HepG2 (cell line): Measurements from ENCODE around the gene BCL2L1. TPM values are rescaled to one million over a fixed set of nuclear protein-coding genes. Genes with fewer than 3 reads are reported as not detected.

ENCODE experiments used
- ATAC-seq: fragments of 200-7000 bp; cut with Tn5 transposase; 3 replicates; pipeline ENCODE4 v1.9.1; 2020; ENCODE audit warnings: mild to moderate bottlenecking, moderate library complexity
- BruUV-seq: library from RNA; stranded (reverse); fragments of 400-500 nt; replicated peaks from 2 replicates; lab custom pipeline; 2021; lab: Mats Ljungman, UMichigan
- CTCF ChIA-PET: fragments of 300-600 bp; formaldehyde crosslinking; extraction: SDS; loops from one replicate; lab custom pipeline; 2021; ENCODE audit warnings: low total read pairs, inconsistent platforms, low intra/inter-chr PET ratio; lab: Yijun Ruan, JAX
- POLR2A ChIA-PET: fragments of 350-600 bp; sonication (Branson Sonifier 250); formaldehyde crosslinking; loops from one replicate; lab custom pipeline; 2020; ENCODE audit warnings: antibody characterized with exemption, inconsistent platforms; lab: Yijun Ruan, JAX
- DNase-seq: peaks from one replicate; pipeline ENCODE4 v3.0.0-alpha.2; 2015; ENCODE audit warnings: low spot score
- FAIRE-seq: peaks from 3 replicates; lab custom pipeline; 2011; peaks lifted over from hg19 to GRCh38; lab: Jason Lieb, UNC
- H2AFZ ChIP-seq: one replicate; pipeline ENCODE4 v1.6.1; 2011; ENCODE audit warnings: low read length, inconsistent platforms
- H3K27ac ChIP-seq: fragments of 300-600 bp; 3 replicates; pipeline ENCODE4 v1.8.0; 2011; ENCODE audit warnings: mixed run types, mild to moderate bottlenecking, mixed read lengths, low read length, inconsistent platforms; ENCODE audit not compliant: insufficient read depth; ENCODE audit errors: extremely low read length
- H3K27me3 ChIP-seq, 2 experiments: fragments of 200-600 bp in 1 of 2; 2 replicates in 1 of 2; 3 replicates in 1 of 2; pipeline versions ENCODE4 v1.6.0 to v1.8.0; 2011; ENCODE audit warnings: low read length in 2 of 2, mild to moderate bottlenecking in 2 of 2, moderate library complexity in 2 of 2, inconsistent platforms in 1 of 2; ENCODE audit not compliant: insufficient read depth in 2 of 2, control insufficient read depth in 1 of 2
- H3K36me3 ChIP-seq, 2 experiments: fragments of 200-600 bp in 1 of 2; replicated peaks in 1 of 2; 2 replicates in 1 of 2; 3 replicates in 1 of 2; pipeline versions ENCODE4 v1.5.1 to v1.8.0; 2011; ENCODE audit warnings: low read length in 2 of 2, inconsistent platforms in 1 of 2; ENCODE audit not compliant: insufficient read depth in 2 of 2, control insufficient read depth in 1 of 2
- H3K4me1 ChIP-seq: 2 replicates; pipeline ENCODE4 v1.5.1; 2012; ENCODE audit warnings: low read length, inconsistent platforms; ENCODE audit not compliant: insufficient read depth
- H3K4me2 ChIP-seq: 2 replicates; pipeline ENCODE4 v1.6.0; 2011; ENCODE audit warnings: low read depth, low read length, inconsistent platforms
- H3K4me3 ChIP-seq, 3 experiments: fragments of 200-600 bp in 1 of 3; sonication (generic), shearing (Covaris generic) in 1 of 3; replicated peaks in 1 of 3; 2 replicates each; pipeline ENCODE4 v1.5.1; 2011 to 2016; ENCODE audit warnings: low read length in 3 of 3, inconsistent platforms in 2 of 3, low read depth in 2 of 3, mild to moderate bottlenecking in 2 of 3, control low read depth in 1 of 3, mixed read lengths in 1 of 3; ENCODE audit not compliant: insufficient read depth in 1 of 3
- H3K79me2 ChIP-seq: one replicate; pipeline ENCODE4 v1.6.1; 2011; ENCODE audit warnings: low read length, inconsistent platforms; ENCODE audit not compliant: insufficient read depth
- H3K9ac ChIP-seq: 2 replicates; pipeline ENCODE4 v1.6.0; 2011; ENCODE audit warnings: mild to moderate bottlenecking, low read depth, low read length, inconsistent platforms; ENCODE audit not compliant: insufficient read depth
- H3K9me3 ChIP-seq: 2 replicates; pipeline ENCODE4 v1.5.1; 2012; ENCODE audit warnings: mild to moderate bottlenecking, low read length
- H4K20me1 ChIP-seq: 2 replicates; pipeline ENCODE4 v1.6.0; 2011; ENCODE audit warnings: inconsistent platforms, mild to moderate bottlenecking, low read length, moderate library complexity; ENCODE audit not compliant: insufficient read depth
- ATF4 ChIP-seq, 2 experiments: fragments of 450-650 bp in 1 of 2; sonication (generic) in 1 of 2; formaldehyde crosslinking; IDR thresholded peaks; 2 replicates each; pipeline versions ENCODE4 v1.5.0 to v1.8.0; 2020 to 2022; ENCODE audit warnings: mild to moderate bottlenecking in 1 of 2, missing genetic modification reagents in 1 of 2
- LRRFIP1 ChIP-seq: sonication (generic); formaldehyde crosslinking; conservative IDR thresholded peaks from 2 replicates; pipeline ENCODE4 v1.4.0; 2020; ENCODE audit warnings: missing genetic modification reagents
- ZBTB37 ChIP-seq: sonication (generic); formaldehyde crosslinking; IDR thresholded peaks from 2 replicates; pipeline ENCODE4 v1.4.0; 2020; ENCODE audit warnings: mild to moderate bottlenecking, missing genetic modification reagents
- WGBS: methylation state at CpG from one replicate; pipeline ENCODE4 v1.1.6; 2017; ENCODE audit warnings: low lambda C conversion rate; 5-methylcytosine and 5-hydroxymethylcytosine counted together
- in situ Hi-C: cut with HindIII; loops from 2 replicates; pipeline ENCODE4 v1.10.0; 2017; ENCODE audit warnings: low pct_unique_long_range_greater_than_20kb; ENCODE audit not compliant: extremely low pct_ligation_motif_present
- intact Hi-C: fragments of 100-400 bp; cut with micrococcal nuclease; formaldehyde crosslinking; loops from one replicate; pipeline ENCODE4 v1.10.0; 2022; ENCODE audit not compliant: unreplicated experiment
- polyA plus RNA-seq, 8 experiments: library from polyadenylated mRNA; depleted of rRNA in 3 of 8; stranded (reverse) in 7 of 8; unstranded in 1 of 8; fragments of >200 nt; fragmentation: Illumina TruSeq in 4 of 8; extraction: Trizol in 4 of 8; gene quantifications; 2 replicates each; pipeline versions ENCODE4 v1.2.1 to v1.2.3, GENCODE V29; 2011 to 2016; ENCODE audit warnings: low read depth in 4 of 8, missing spikeins in 1 of 8, mixed read lengths in 1 of 8; ENCODE audit not compliant: insufficient read depth in 1 of 8
- total RNA-seq, 5 experiments: library from RNA; depleted of rRNA; stranded (reverse); fragments of >200 nt; fragmentation: Illumina TruSeq; extraction: Trizol; gene quantifications; 2 replicates each; pipeline ENCODE4 v1.2.3, GENCODE V29; 2016; ENCODE audit warnings: low read depth in 1 of 5

Gene BCL2L1
- total and polyA plus RNA-seq, 2 of the 13 experiments (the other 11 are each of a cell fraction or from before 2014, with no cell fraction given): 164 to 258 TPM

GRCh38 chr20:31749223-31749622 is 26.6 kb upstream of the BCL2L1 start:
- H3K4me1 ChIP-seq: peaks cover 35% of the 10 kb centered on the region
- H3K27me3 ChIP-seq: no peaks in the 10 kb centered on the region
- ChIA-PET POLR2A (no interaction called here), CTCF (no interaction called here)
- in situ Hi-C loops (no loop called here), intact Hi-C loops (no loop called here)
- no peak overlapping the region for H3K4me3 ChIP-seq
- peaks cover 6 to 52% of the 10 kb centered on the region in 2 experiments; a peak in 4 of 5 replicates for H3K36me3 ChIP-seq
- peaks cover 92% of the 10 kb centered on the region for H3K79me2 ChIP-seq
- no TSS peak for BruUV-seq
- H3K4me2 ChIP-seq: no peak overlapping the region
- DNase-seq (no peak), FAIRE-seq (no peak), ATAC-seq (no peak)
- TF ChIP-seq ZBTB37 (CRISPR knock-in tag) (0 out of 2 replicates have a peak, but pooled peaks have one; percentile 34), LRRFIP1 (CRISPR knock-in tag) (no peak), ATF4 (CRISPR knock-in tag; IDR thresholded peaks at IDR 0.05) (0 out of 4 replicates have a peak, but pooled peaks of 1 of the 2 experiments have one; percentile 26)
- no peak overlapping the region for H2AFZ ChIP-seq
- H3K27ac ChIP-seq: no peak overlapping the region
- no peak overlapping the region for H3K9ac ChIP-seq
- no peaks in the 10 kb centered on the region for H3K9me3 ChIP-seq
- no peaks in the 10 kb centered on the region for H4K20me1 ChIP-seq
- over 99% methylated on average over 8 of the region's 8 CpGs for WGBS
